ENCODE results near the gene NRXN2. TPM values are rescaled to one million over a fixed set of nuclear protein-coding genes. Genes with fewer than 3 reads are reported as not detected.
A peak's percentile ranks its signal among the peaks of the same experiment; 100 is the strongest.

Gene NRXN2
- total RNA-seq, 1 experiment from 2014 or later = 0.14 TPM

- no peak for DNase-seq (ENCODE audit: low spot score)
Observed at GRCh38 chr11:64628596-64628995, 94.4 kb downstream of the NRXN2 start.

- DNase-seq (ENCODE audit: low spot score) = no peak
Observed at GRCh38 chr11:64627371-64627770, 95.6 kb downstream of the NRXN2 start.

- DNase-seq (ENCODE audit: low spot score) = no peak
Observed at GRCh38 chr11:64626637-64627036, 96.4 kb downstream of the NRXN2 start.

DNA sequence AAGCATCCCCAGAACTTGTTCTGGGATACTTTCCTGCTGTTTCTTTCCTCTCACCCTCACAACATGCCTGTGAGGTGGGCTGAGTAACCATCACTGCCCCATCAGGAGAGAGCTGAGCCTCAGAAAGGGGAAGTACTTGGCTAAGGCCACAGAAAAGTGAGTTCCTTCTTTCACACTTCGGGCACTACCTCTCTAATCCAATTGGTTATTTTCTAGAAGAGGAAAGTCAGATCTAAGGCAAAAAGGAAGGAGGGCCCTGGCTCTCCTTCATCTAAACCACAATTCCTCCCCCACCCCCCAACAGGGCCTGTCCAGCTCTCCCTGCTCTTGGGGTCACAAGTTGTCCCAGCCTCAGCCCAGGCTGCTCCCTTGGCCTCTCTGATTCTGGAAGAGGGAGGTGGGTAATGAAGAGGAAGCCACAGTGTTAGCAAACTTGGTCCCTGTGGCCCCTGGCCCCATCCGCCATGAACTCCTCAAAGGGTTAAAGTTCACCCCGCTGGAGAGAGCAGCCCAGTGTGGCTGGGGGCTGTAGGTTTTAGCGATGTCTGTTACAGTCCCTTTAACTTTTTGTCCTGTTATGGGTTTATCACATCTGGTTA is 98.0 kb downstream of the NRXN2 start:
- DNase-seq (ENCODE audit: low spot score) = no peak

DNA sequence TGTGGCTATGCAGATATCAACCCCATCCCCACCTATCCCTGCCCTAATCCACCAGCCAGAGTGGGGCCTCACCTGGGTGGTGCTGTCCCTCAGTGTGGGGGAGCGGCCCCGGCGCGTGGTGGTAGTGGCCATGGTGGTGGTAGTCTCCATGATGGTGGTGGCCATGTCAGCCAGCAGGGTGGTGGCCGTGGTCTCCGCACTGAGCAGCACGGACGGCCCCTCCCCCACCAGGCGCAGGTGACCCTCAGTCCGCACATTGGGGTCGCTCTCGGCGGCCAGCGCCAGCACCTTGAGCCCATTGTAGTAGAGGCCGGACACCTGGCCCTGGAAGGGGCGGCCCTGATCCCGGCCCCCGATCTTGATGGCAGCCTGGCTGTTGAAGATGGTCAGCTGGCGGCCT is 100.3 kb downstream of the NRXN2 start:
- no peak for DNase-seq (ENCODE audit: low spot score)

GRCh38 chr11:64621283-64622019 is 101.5 kb downstream of the NRXN2 start:
- no peak for DNase-seq (ENCODE audit: low spot score)

- DNase-seq (ENCODE audit: low spot score) = no peak
Observed at GRCh38 chr11:64620381-64620971, 102.5 kb downstream of the NRXN2 start.

GRCh38 chr11:64619811-64620380 is 103.1 kb downstream of the NRXN2 start:
- DNase-seq (ENCODE audit: low spot score) = peak; percentile 31

GRCh38 chr11:64619196-64619595 is 103.8 kb downstream of the NRXN2 start:
- DNase-seq (ENCODE audit: low spot score) = no peak

DNA sequence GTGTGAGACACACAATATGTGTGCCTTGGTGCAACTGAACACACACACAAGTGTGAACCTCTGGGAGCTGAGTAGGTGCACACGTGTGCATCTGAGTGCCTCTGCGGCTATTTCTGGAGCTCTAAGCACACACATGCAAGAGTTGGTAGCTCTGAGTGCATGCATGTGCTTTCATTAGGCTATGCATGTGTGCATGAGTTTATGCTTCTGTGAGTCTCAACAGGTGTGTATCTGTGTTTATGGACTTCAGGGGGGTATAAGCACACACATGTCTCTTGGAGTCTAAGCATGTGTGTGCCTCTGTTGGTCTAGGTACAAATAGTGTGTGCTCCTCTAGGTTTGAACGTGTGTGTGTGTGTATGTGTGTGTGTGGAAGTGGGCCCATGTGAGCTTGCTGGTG is 106.2 kb downstream of the NRXN2 start:
- no peak for DNase-seq (ENCODE audit: low spot score)

GRCh38 chr11:64614917-64615316 is 108.1 kb downstream of the NRXN2 start:
- no peak for DNase-seq (ENCODE audit: low spot score)

DNA sequence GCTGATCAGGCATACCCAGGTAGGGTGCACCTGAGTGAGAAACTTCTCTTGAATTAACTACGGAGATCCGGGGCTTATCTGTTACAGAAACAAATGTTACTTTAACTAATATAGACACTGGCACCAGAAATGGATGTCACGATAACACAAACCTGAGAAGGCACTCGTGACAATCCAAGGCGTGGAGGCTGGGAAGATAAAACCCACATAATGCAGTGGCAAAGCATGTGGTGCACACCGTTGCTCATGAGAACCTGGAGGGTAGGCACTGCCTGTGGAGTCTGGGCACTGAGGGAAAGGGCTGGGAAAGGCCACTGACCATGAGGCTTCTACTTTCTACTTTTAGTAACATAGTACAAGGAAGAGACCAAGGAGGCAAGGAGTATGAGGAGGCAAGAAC is 109.3 kb downstream of the NRXN2 start:
- no peak for DNase-seq (ENCODE audit: low spot score)

- peak; percentile 21 for DNase-seq (ENCODE audit: low spot score)
Observed at GRCh38 chr11:64611869-64612646, 110.9 kb downstream of the NRXN2 start.

- no peak for DNase-seq (ENCODE audit: low spot score)
Observed at GRCh38 chr11:64611176-64611575, 111.8 kb downstream of the NRXN2 start.

DNA sequence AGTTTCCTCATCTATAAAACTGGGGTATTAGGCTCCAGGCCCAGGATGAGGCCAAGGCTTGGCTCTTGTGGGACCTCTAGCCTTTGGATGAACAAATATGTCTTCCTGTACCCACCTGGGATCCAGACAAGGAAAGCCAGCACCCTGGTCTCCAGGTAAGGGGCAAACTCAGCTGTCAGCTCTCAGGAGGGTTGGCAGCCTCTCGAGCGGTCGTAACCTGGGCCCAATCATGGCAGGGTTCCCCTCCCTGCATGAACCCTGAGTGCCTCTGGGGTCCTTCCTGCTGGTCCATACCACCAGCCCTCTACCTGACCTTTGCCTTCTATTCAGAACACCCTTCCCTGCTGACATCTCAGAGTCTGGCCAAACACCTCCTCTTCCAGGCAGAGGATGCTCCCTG is 112.4 kb downstream of the NRXN2 start:
- no peak for DNase-seq (ENCODE audit: low spot score)

- DNase-seq (ENCODE audit: low spot score) = no peak
Observed at GRCh38 chr11:64609436-64610047, 113.5 kb downstream of the NRXN2 start.

DNA sequence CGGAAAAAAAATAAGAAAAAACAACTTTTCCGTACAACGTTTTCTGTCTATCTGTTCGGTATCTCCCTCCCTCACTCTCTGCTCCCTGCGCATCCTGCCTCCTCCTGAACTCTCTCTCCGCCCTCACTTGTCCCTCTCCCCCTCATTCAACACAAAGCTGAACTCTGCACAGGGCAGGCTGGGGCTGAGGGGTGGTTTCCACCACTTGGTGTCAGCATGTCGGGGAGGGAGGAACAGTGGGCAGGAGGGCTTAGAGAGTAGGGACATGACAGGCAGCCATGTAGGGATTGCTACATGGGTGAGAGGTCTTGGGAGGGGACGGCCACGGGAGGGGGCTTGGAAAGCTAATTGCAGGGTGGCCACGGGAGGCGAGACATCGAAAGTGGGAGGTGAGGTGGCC is 114.4 kb downstream of the NRXN2 start:
- no peak for DNase-seq (ENCODE audit: low spot score)

DNA sequence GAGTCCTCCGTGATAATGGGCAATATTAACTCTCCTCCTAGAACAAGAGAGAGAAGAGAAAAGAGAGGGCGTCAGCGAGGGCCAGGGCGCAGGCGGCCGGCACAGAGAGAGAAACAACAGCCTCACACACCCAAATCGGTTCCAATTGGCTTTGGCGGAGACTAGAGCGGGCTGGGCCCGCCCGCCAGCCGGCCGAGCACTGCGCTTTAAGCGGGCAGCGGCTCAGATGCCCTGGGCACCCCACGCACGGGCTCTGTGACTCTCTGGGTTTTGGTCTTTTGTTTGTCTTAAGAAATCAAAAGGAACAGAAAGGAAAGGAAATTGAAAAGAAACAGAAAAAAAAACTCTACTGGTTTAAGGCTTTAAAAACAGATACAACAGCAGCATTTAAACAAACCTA is 115.0 kb downstream of the NRXN2 start:
- DNase-seq (ENCODE audit: low spot score) = no peak

DNA sequence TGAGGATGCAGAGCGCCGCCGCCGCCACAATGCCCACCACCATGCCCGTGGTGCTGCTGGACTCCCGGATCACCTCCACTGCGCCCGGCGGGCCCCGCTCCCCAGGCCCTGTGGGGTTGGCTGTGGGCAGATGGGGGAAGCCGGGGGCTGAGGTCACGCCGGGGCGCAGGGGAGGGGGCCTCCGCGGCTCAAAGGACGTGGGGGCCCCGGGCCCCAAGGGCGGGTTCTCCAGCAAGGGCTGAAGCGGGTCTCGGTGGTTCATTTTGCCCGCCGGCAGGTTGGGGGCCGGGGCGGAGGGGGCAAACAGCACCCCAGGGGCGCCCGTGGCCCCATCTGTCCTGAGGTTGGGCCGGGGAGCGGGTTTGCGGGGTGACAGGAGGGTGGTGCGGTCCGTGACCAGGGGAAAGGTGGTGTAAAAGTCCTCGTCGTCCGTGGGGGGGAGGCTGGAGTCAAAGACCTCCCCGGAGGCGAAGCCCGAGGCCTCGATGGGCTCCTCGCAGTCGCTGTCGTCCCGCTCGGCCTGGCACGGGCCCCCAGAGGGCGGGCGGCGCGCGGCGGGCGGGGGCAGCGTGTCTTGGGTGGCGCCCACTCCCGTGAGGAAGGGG is 115.5 kb downstream of the NRXN2 start:
- DNase-seq (ENCODE audit: low spot score) = no peak

GRCh38 chr11:64606796-64607380 is 116.1 kb downstream of the NRXN2 start:
- no peak for DNase-seq (ENCODE audit: low spot score)

All from A172 (cell line).